HCT116 (cell line): ENCODE measurements around the gene PIP4K2C. TPM values are rescaled to one million over a fixed set of nuclear protein-coding genes. Genes with fewer than 3 reads are reported as not detected.

Experiments used
- ATAC-seq: fragments of 200-7000 bp; cut with Tn5 transposase; 2 replicates; pipeline ENCODE4 v1.9.1; 2020; ENCODE audit warnings: mild to moderate bottlenecking, moderate library complexity
- BruUV-seq: library from RNA; stranded (reverse); fragments of 400-500 nt; replicated peaks from 2 replicates; lab custom pipeline; 2021; lab: Mats Ljungman, UMichigan
- CTCF ChIA-PET: fragments of 300-600 bp; sonication (Branson Sonifier 250); formaldehyde crosslinking; loops from one replicate; lab custom pipeline; 2021; ENCODE audit warnings: antibody characterized with exemption; lab: Charles Lee
- POLR2A ChIA-PET: fragments of 300-600, 350-600 bp; sonication (Branson Sonifier 250); formaldehyde crosslinking; loops from one replicate; lab custom pipeline; 2021; ENCODE audit warnings: antibody characterized with exemption; lab: Charles Lee
- RAD21 ChIA-PET, 2 experiments: fragments of 300-600 bp; sonication (Branson Sonifier 250); formaldehyde crosslinking; loops; one replicate each; lab custom pipeline; 2023; ENCODE audit warnings: low total read pairs in 2 of 2; ENCODE audit not compliant: uncharacterized antibody in 2 of 2, unreplicated experiment in 2 of 2, low non-redundant PET in 1 of 2; lab: Charles Lee
- DNase-seq: peaks from one replicate; pipeline ENCODE4 v3.0.0-alpha.2; 2010; ENCODE audit warnings: low read depth, low spot score
- H2AFZ ChIP-seq: fragments of 200-600 bp; shearing (Covaris generic), sonication (generic); 2 replicates; pipeline ENCODE4 v1.6.1; 2017; ENCODE audit warnings: low read depth, mixed run types, mixed read lengths, antibody characterized with exemption, low read length; ENCODE audit not compliant: poor library complexity, severe bottlenecking
- H3K27ac ChIP-seq: 2 replicates; pipeline ENCODE4 v1.5.1; 2012; ENCODE audit warnings: low read depth, low read length
- H3K27me3 ChIP-seq: fragments of 200-600 bp; sonication (generic); 2 replicates; pipeline ENCODE4 v1.6.1; 2016; ENCODE audit warnings: mixed run types, low read length, mixed read lengths; ENCODE audit not compliant: insufficient read depth
- H3K36me3 ChIP-seq, 2 experiments: fragments of 200-500 bp in 1 of 2; fragments of 200-600 bp in 1 of 2; sonication (Bioruptor generic) in 1 of 2; sonication (generic) in 1 of 2; 2 replicates each; pipeline versions ENCODE4 v1.5.1 to v1.6.1; 2014 to 2016; ENCODE audit warnings: low read length in 2 of 2, inconsistent platforms in 1 of 2, mixed read lengths in 1 of 2, mixed run types in 1 of 2; ENCODE audit not compliant: insufficient read depth in 2 of 2, control insufficient read depth in 1 of 2
- H3K4me1 ChIP-seq, 2 experiments: fragments of 200-600 bp in 1 of 2; sonication (generic) in 1 of 2; 2 replicates each; pipeline versions ENCODE4 v1.5.1 to v1.6.1; 2012 to 2017; ENCODE audit warnings: low read length in 2 of 2, inconsistent platforms in 1 of 2, mild to moderate bottlenecking in 1 of 2, mixed read lengths in 1 of 2, mixed run types in 1 of 2, moderate library complexity in 1 of 2; ENCODE audit not compliant: insufficient read depth in 2 of 2, control insufficient read depth in 1 of 2
- H3K4me2 ChIP-seq: fragments of 200-600 bp; sonication (generic); 2 replicates; pipeline ENCODE4 v1.6.1; 2017; ENCODE audit warnings: mixed run types, low read length, mixed read lengths
- H3K4me3 ChIP-seq, 2 experiments: fragments of 200-600 bp in 1 of 2; sonication (generic) in 1 of 2; replicated peaks in 1 of 2; 2 replicates each; pipeline ENCODE4 v1.5.1; 2011 to 2016; ENCODE audit warnings: low read length in 2 of 2, control low read depth in 1 of 2, low read depth in 1 of 2, mild to moderate bottlenecking in 1 of 2, mixed read lengths in 1 of 2, mixed run types in 1 of 2
- H3K79me2 ChIP-seq: fragments of 200-600 bp; sonication (generic); 2 replicates; pipeline ENCODE4 v1.6.1; 2017; ENCODE audit warnings: mild to moderate bottlenecking, mixed run types, low read length, moderate library complexity, mixed read lengths; ENCODE audit not compliant: insufficient read depth
- H3K9ac ChIP-seq: fragments of 200-600 bp; sonication (generic); 2 replicates; pipeline ENCODE4 v1.6.1; 2016; ENCODE audit warnings: low read length, mixed read lengths
- H3K9me2 ChIP-seq: fragments of 200-600 bp; sonication (generic), shearing (Covaris generic); 2 replicates; pipeline ENCODE4 v1.6.1; 2017; ENCODE audit warnings: mixed run types, mild to moderate bottlenecking, moderate library complexity; ENCODE audit not compliant: insufficient read depth
- H3K9me3 ChIP-seq, 2 experiments: fragments of 200-500 bp in 1 of 2; fragments of 200-600 bp in 1 of 2; sonication (Bioruptor generic) in 1 of 2; sonication (generic) in 1 of 2; 2 replicates each; pipeline ENCODE4 v1.6.1; 2014 to 2017; ENCODE audit warnings: low read length in 2 of 2, mixed read lengths in 2 of 2, inconsistent platforms in 1 of 2, low read depth in 1 of 2, mild to moderate bottlenecking in 1 of 2, mixed run types in 1 of 2, moderate library complexity in 1 of 2; ENCODE audit not compliant: control insufficient read depth in 1 of 2, insufficient read depth in 1 of 2
- H4K20me1 ChIP-seq: fragments of 200-600 bp; sonication (generic), shearing (Covaris generic); 2 replicates; pipeline ENCODE4 v1.6.1; 2017; ENCODE audit warnings: mixed run types, mild to moderate bottlenecking, moderate library complexity; ENCODE audit not compliant: insufficient read depth
- CBX3 ChIP-seq: IDR thresholded peaks from 2 replicates; pipeline ENCODE4 v1.6.1; 2012; ENCODE audit warnings: low read depth
- FOSL1 ChIP-seq: IDR thresholded peaks from 2 replicates; pipeline ENCODE4 v1.6.1; 2012; ENCODE audit warnings: low read depth
- POLR2A ChIP-seq: IDR thresholded peaks from 2 replicates; pipeline ENCODE4 v1.7.0; 2011; ENCODE audit warnings: borderline replicate concordance; ENCODE audit not compliant: insufficient read depth, insufficient read length; ENCODE audit errors: extremely low read depth
- SIN3A ChIP-seq: IDR thresholded peaks from 2 replicates; pipeline ENCODE4 v1.6.1; 2012; ENCODE audit warnings: low read depth
- SP1 ChIP-seq: IDR thresholded peaks from 2 replicates; pipeline ENCODE4 v1.6.1; 2012; ENCODE audit warnings: low read depth
- ZNF274 ChIP-seq: fragments of 200-500 bp; sonication (Bioruptor generic); IDR thresholded peaks from 2 replicates; pipeline ENCODE4 v1.6.1; 2014; ENCODE audit warnings: mild to moderate bottlenecking, low read depth, low read length, inconsistent platforms
- intact Hi-C: fragments of 100-400 bp; cut with micrococcal nuclease; formaldehyde crosslinking; loops from 2 replicates; pipeline ENCODE4 v1.10.0; 2022
- total RNA-seq: library from RNA; stranded (reverse); gene quantifications from one replicate; pipeline ENCODE4 v1.2.1, GENCODE V29; 2021; ENCODE audit not compliant: unreplicated experiment
- TF ChIP-seq, protein P1 (sequence below): IDR thresholded peaks from 2 replicates; pipeline ENCODE4 v1.6.1; 2012; ENCODE audit warnings: low read depth
- TF ChIP-seq, protein P2 (sequence below): IDR thresholded peaks from 2 replicates; pipeline ENCODE4 v1.6.1; 2012

The PIP4K2C gene
- total RNA-seq, 1 experiment from 2014 or later: 38.4 TPM

DNA sequence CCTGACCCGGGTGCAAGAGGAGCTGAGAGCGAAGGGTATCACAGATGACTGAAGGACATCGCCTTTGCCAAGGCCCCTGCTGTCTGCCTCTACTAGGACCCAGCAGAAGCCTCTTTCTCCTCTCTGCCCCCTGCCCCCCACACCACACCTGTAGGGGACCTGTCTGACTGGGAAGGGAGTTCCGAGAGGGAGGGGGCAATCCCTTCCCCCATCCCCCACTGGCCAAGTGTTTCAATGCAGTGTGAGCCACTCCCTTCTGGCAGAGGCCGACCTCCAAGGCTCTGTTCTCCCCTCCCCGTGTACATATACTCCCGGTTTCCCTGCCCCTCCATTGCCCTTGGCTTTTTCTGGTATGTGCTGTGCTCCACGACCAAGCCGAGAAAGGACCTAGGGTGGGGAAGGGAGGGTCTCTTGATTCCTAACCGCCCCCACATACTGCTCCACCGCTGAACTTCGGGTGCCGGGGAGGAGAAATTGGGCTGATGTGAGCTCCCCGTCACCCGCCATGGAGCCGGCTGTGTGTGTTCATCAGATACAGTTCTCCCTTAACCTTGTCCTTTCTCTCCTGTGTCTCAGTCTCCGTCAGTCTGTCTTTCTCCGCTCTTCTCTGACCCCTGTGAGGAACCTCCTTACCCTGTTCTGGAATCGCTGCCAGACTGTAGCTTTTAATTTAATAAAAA, 18.2 kb downstream of the PIP4K2C start:
- BruUV-seq: no TSS peak
- H3K27ac ChIP-seq: no peak overlapping the region
- TF ChIP-seq, protein P1, sequence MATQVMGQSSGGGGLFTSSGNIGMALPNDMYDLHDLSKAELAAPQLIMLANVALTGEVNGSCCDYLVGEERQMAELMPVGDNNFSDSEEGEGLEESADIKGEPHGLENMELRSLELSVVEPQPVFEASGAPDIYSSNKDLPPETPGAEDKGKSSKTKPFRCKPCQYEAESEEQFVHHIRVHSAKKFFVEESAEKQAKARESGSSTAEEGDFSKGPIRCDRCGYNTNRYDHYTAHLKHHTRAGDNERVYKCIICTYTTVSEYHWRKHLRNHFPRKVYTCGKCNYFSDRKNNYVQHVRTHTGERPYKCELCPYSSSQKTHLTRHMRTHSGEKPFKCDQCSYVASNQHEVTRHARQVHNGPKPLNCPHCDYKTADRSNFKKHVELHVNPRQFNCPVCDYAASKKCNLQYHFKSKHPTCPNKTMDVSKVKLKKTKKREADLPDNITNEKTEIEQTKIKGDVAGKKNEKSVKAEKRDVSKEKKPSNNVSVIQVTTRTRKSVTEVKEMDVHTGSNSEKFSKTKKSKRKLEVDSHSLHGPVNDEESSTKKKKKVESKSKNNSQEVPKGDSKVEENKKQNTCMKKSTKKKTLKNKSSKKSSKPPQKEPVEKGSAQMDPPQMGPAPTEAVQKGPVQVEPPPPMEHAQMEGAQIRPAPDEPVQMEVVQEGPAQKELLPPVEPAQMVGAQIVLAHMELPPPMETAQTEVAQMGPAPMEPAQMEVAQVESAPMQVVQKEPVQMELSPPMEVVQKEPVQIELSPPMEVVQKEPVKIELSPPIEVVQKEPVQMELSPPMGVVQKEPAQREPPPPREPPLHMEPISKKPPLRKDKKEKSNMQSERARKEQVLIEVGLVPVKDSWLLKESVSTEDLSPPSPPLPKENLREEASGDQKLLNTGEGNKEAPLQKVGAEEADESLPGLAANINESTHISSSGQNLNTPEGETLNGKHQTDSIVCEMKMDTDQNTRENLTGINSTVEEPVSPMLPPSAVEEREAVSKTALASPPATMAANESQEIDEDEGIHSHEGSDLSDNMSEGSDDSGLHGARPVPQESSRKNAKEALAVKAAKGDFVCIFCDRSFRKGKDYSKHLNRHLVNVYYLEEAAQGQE: no peak
- TF ChIP-seq FOSL1 (no peak), SIN3A (no peak), SP1 (no peak), CBX3 (no peak), POLR2A (no peak), ZNF274 (no peak)
- TF ChIP-seq, protein P2, sequence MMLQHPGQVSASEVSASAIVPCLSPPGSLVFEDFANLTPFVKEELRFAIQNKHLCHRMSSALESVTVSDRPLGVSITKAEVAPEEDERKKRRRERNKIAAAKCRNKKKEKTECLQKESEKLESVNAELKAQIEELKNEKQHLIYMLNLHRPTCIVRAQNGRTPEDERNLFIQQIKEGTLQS: no peak
- no peaks in the 10 kb centered on the region for H3K36me3 ChIP-seq
- no peaks in the 10 kb centered on the region for H3K9me3 ChIP-seq
- no peaks in the 10 kb centered on the region for H3K27me3 ChIP-seq
- no peak overlapping the region for H3K9ac ChIP-seq
- H3K9me2 ChIP-seq: no peaks in the 10 kb centered on the region
- ChIA-PET CTCF (no interaction called here), POLR2A (no interaction called here), RAD21 (no interaction called here)
- peaks cover 0 to 9% of the 10 kb centered on the region in 2 experiments; a peak in 1 of 4 replicates for H3K4me1 ChIP-seq
- intact Hi-C loops: no loop called here
- no peak for ATAC-seq
- H3K4me2 ChIP-seq: no peak overlapping the region
- H2AFZ ChIP-seq: no peak overlapping the region
- no peak for DNase-seq
- H3K4me3 ChIP-seq: no peak overlapping the region
- no peaks in the 10 kb centered on the region for H4K20me1 ChIP-seq
- H3K79me2 ChIP-seq: no peaks in the 10 kb centered on the region
